ENCODE results near the gene USP36. TPM values are rescaled to one million over a fixed set of nuclear protein-coding genes. Genes with fewer than 3 reads are reported as not detected.

Gene USP36
- total and polyA plus RNA-seq, 9 of the 15 experiments (the other 6 are each of a cell fraction or from before 2014, with no cell fraction given): 6.4 to 72.8 (median 22.5) TPM

- TF ChIP-seq RREB1 (CRISPR knock-in tag; IDR thresholded peaks at IDR 0.05): no peak
- no peak for TF ChIP-seq NONO (IDR thresholded peaks at IDR 0.05; ENCODE audit: low read depth in 2 of 2, low read length in 1 of 2)
- TF ChIP-seq KAT7 (CRISPR knock-in tag; IDR thresholded peaks at IDR 0.05; ENCODE audit: borderline replicate concordance): no peak
These were observed 8.4 kb upstream of the USP36 start (continued) for GRCh38 chr17:78849026-78849425.

- in situ Hi-C loops (cut with MboI): no loop called here
- Histone ChIP-seq H3K9me3 (replicated peaks; ENCODE audit: control insufficient read depth, insufficient read depth, low read depth, low read length) (no peaks in the 10 kb centered on the region), H3K4me3 (no peak overlapping the region), H4K20me1 (replicated peaks; ENCODE audit: control insufficient read depth, insufficient read depth, low read length) (no peaks in the 10 kb centered on the region), H3K4me1 (replicated peaks in 1 of 2; ENCODE audit: control insufficient read depth in 2 of 2, insufficient read depth in 2 of 2, low read length in 2 of 2) (peaks cover 0 to 9% of the 10 kb centered on the region in 2 experiments; a peak in 4 of 5 replicates), H3K27ac (ENCODE audit: extremely low read depth, low read depth, low read length) (no peak overlapping the region), H3K36me3 (ENCODE audit: control insufficient read depth, insufficient read depth, low read length) (no peaks in the 10 kb centered on the region), H2AFZ (ENCODE audit: low read depth, low read length) (no peak overlapping the region), H3K27me3 (ENCODE audit: control insufficient read depth in 2 of 2, insufficient read depth in 2 of 2, low read length in 2 of 2) (no peaks in the 10 kb centered on the region), H3K79me2 (ENCODE audit: control insufficient read depth, insufficient read depth, low read length) (no peaks in the 10 kb centered on the region), H3K4me2 (ENCODE audit: insufficient read depth, low read length) (no peak overlapping the region), H3K9ac (ENCODE audit: insufficient read depth in 1 of 2, low read depth in 2 of 2, low read length in 2 of 2) (no peak overlapping the region), H3K9me1 (ENCODE audit: control insufficient read depth, insufficient read depth, low read length) (no peaks in the 10 kb centered on the region)
- DNase-seq (ENCODE audit: extremely low read depth in 1 of 4, low spot score in 3 of 4) (no peak), ATAC-seq (no peak), FAIRE-seq (no peak)
- intact Hi-C loops (cut with micrococcal nuclease): no loop called here
- no TSS peak for BruUV-seq (replicated peaks)
- 50% methylated on average over 3 of the region's 3 CpGs for WGBS (ENCODE audit: insufficient coverage, low coverage, missing lambda C conversion rate)
- ChIA-PET CTCF (ENCODE audit: low intra/inter-chr PET ratio) (no interaction called here), POLR2A (no interaction called here)
- no peak for TF ChIP-seq PTTG1 (tag; IDR thresholded peaks at IDR 0.05; ENCODE audit: low read depth)
- TF ChIP-seq CAMTA2 (CRISPR knock-in tag; conservative IDR thresholded peaks at IDR 0.05): no peak
These were observed 6.4 kb upstream of the USP36 start for GRCh38 chr17:78847052-78847451.

Measured in K562 (cell line).